ENCODE data around the gene VANGL1.
A peak's percentile ranks its signal among the peaks of the same experiment; 100 is the strongest.

The VANGL1 gene

DNA sequence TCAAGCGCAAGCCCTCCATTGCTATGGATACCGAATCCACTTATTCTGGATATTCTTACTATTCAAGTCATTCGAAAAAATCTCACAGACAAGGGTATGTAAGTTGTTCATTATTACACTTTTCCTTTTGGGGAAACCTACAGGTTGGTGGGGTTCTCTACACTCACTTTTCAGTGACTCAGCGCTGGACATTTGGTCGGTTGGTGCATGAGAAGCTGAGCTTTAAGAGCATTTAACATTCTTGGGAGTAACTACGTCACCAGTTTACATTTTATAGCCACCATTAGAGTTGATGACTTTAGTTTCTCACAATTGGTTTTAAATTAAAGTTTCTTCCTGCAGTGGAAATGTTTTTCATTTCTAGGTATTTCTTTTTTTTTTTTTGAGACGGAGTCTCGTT, 9.6 kb downstream of the VANGL1 start:
- Histone ChIP-seq H3K9ac (ENCODE audit: low read length) (no peak overlapping the region), H3K27ac (ENCODE audit: low read length, poor library complexity, severe bottlenecking) (no peak overlapping the region), H3K36me3 (ENCODE audit: control insufficient read depth in 1 of 2, insufficient read depth in 2 of 2, low read depth in 1 of 2, low read length in 2 of 2) (peaks cover 12 to 21% of the 10 kb centered on the region in 2 experiments), H2BK12ac (ENCODE audit: low read length in 2 of 2) (no peak overlapping the region), H3K4me2 (ENCODE audit: low read length, poor library complexity, severe bottlenecking) (no peak overlapping the region), H3K23ac (ENCODE audit: low read length in 2 of 2) (peak overlapping the region in 1 of 2 experiments; percentile 38), H4K91ac (ENCODE audit: low read length) (no peak overlapping the region), H3K18ac (ENCODE audit: low read depth in 1 of 2, low read length in 2 of 2) (no peak overlapping the region), H3K14ac (ENCODE audit: low read length in 2 of 2) (no peak overlapping the region), H2AFZ (ENCODE audit: low read depth, low read length) (no peak overlapping the region), H3K79me1 (replicated peaks; ENCODE audit: low read length, poor library complexity, severe bottlenecking) (peaks cover 48% of the 10 kb centered on the region), H3K4me3 (ENCODE audit: insufficient read depth in 1 of 2, low read depth in 1 of 2, low read length in 2 of 2) (no peak overlapping the region), H3K9me3 (ENCODE audit: control insufficient read depth, low read length) (no peaks in the 10 kb centered on the region), H2BK5ac (ENCODE audit: low read depth, low read length, poor library complexity, severe bottlenecking) (no peak overlapping the region), H2BK120ac (ENCODE audit: low read depth, low read length) (no peak overlapping the region), H2BK15ac (ENCODE audit: low read depth, poor library complexity, severe bottlenecking) (no peak overlapping the region), H3K4ac (ENCODE audit: low read depth in 1 of 2, low read length in 2 of 2) (no peak overlapping the region), H3K4me1 (ENCODE audit: control insufficient read depth, insufficient read depth, low read depth, low read length) (peaks cover 34% of the 10 kb centered on the region), H2AK5ac (ENCODE audit: low read length, severe bottlenecking) (no peak overlapping the region), H3K27me3 (ENCODE audit: control insufficient read depth in 1 of 2, insufficient read depth in 1 of 2, low read length in 2 of 2) (no peaks in the 10 kb centered on the region), H4K8ac (ENCODE audit: low read length) (no peak overlapping the region)
- DNase-seq, result no peak
- WGBS, result 92% methylated on average over 5 of the region's 8 CpGs

DNA sequence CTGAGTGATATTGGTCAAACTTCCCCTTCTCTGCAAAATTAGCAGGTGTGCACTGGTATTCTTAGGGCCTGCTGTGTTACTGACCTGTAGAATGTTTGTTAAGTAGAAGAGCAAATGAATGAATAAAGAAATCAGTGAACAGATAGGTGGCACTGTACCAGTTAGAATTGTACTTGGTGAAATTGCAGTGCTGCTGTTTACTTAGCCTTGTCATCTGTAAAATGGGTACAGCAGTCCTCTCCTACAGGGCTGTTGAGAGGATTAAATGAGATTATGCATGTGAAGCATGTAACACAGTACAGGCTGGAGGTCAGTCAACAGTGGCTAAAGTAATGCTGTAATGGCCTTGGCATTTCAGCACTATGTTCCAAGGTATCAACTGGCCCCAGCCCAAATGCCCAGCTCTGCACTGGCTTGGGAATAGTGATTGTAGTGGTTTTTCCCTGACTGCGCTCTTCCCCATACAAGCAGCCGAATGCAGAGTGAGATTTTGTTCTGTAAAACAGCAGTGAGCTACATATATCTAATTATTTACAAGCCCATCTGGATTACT, 10.5 kb downstream of the VANGL1 start:
- no peak overlapping the region for H2BK5ac ChIP-seq (ENCODE audit: low read depth, low read length, poor library complexity, severe bottlenecking)
- 100% methylated on average over 1 of the region's 2 CpGs for WGBS
- H2AFZ ChIP-seq (ENCODE audit: low read depth, low read length), result no peak overlapping the region
- H3K27ac ChIP-seq (ENCODE audit: low read length, poor library complexity, severe bottlenecking), result no peak overlapping the region
- no peak overlapping the region for H3K18ac ChIP-seq (ENCODE audit: low read depth in 1 of 2, low read length in 2 of 2)
- no peak overlapping the region for H3K23ac ChIP-seq (ENCODE audit: low read length in 2 of 2)
- no peak overlapping the region for H3K4ac ChIP-seq (ENCODE audit: low read depth in 1 of 2, low read length in 2 of 2)
- H3K27me3 ChIP-seq (ENCODE audit: control insufficient read depth in 1 of 2, insufficient read depth in 1 of 2, low read length in 2 of 2), result no peaks in the 10 kb centered on the region
- H4K91ac ChIP-seq (ENCODE audit: low read length), result no peak overlapping the region
- no peak overlapping the region for H3K4me3 ChIP-seq (ENCODE audit: insufficient read depth in 1 of 2, low read depth in 1 of 2, low read length in 2 of 2)
- peaks cover 12 to 21% of the 10 kb centered on the region in 2 experiments for H3K36me3 ChIP-seq (ENCODE audit: control insufficient read depth in 1 of 2, insufficient read depth in 2 of 2, low read depth in 1 of 2, low read length in 2 of 2)
- no peaks in the 10 kb centered on the region for H3K9me3 ChIP-seq (ENCODE audit: control insufficient read depth, low read length)
- H3K9ac ChIP-seq (ENCODE audit: low read length), result no peak overlapping the region
- no peak overlapping the region for H4K8ac ChIP-seq (ENCODE audit: low read length)
- no peak overlapping the region for H2BK120ac ChIP-seq (ENCODE audit: low read depth, low read length)
- DNase-seq, result no peak
- H3K14ac ChIP-seq (ENCODE audit: low read length in 2 of 2), result no peak overlapping the region
- peaks cover 31% of the 10 kb centered on the region for H3K4me1 ChIP-seq (ENCODE audit: control insufficient read depth, insufficient read depth, low read depth, low read length)
- H3K4me2 ChIP-seq (ENCODE audit: low read length, poor library complexity, severe bottlenecking), result no peak overlapping the region
- peaks cover 51% of the 10 kb centered on the region for H3K79me1 ChIP-seq (replicated peaks; ENCODE audit: low read length, poor library complexity, severe bottlenecking)
- H2BK15ac ChIP-seq (ENCODE audit: low read depth, poor library complexity, severe bottlenecking), result no peak overlapping the region
- no peak overlapping the region for H2BK12ac ChIP-seq (ENCODE audit: low read length in 2 of 2)
- H2AK5ac ChIP-seq (ENCODE audit: low read length, severe bottlenecking), result no peak overlapping the region

DNA sequence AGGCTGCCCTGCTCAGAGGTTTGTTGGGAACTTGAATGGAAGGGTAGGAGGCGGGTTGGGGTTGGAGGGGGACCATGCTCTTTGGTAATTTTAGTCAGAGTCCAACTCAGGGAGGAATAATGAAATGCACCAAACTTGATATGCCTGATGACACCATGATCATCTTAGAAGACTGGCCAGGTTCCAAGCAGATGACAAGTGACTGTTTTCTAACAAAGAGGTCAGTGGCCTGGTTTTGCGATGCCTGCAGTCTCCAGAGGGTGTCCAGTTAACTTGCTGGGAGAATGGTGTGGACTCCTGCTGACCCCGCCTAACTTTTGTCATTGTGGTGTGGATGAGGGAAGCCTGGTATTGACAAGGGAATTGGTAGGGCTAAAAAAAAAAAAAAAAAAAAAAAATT, 12.4 kb downstream of the VANGL1 start:
- H3K27ac ChIP-seq (ENCODE audit: low read length, poor library complexity, severe bottlenecking), result no peak overlapping the region
- no peak overlapping the region for H3K14ac ChIP-seq (ENCODE audit: low read length in 2 of 2)
- H3K18ac ChIP-seq (ENCODE audit: low read depth in 1 of 2, low read length in 2 of 2), result no peak overlapping the region
- H3K4ac ChIP-seq (ENCODE audit: low read depth in 1 of 2, low read length in 2 of 2), result no peak overlapping the region
- H2BK15ac ChIP-seq (ENCODE audit: low read depth, poor library complexity, severe bottlenecking), result no peak overlapping the region
- H3K9me3 ChIP-seq (ENCODE audit: control insufficient read depth, low read length), result no peaks in the 10 kb centered on the region
- H4K8ac ChIP-seq (ENCODE audit: low read length), result no peak overlapping the region
- no peaks in the 10 kb centered on the region for H3K27me3 ChIP-seq (ENCODE audit: control insufficient read depth in 1 of 2, insufficient read depth in 1 of 2, low read length in 2 of 2)
- peaks cover 56% of the 10 kb centered on the region for H3K79me1 ChIP-seq (replicated peaks; ENCODE audit: low read length, poor library complexity, severe bottlenecking)
- peak overlapping the region in 1 of 2 experiments; percentile 49 for H3K23ac ChIP-seq (ENCODE audit: low read length in 2 of 2)
- no peak overlapping the region for H2BK12ac ChIP-seq (ENCODE audit: low read length in 2 of 2)
- H2BK120ac ChIP-seq (ENCODE audit: low read depth, low read length), result no peak overlapping the region
- no peak overlapping the region for H3K4me3 ChIP-seq (ENCODE audit: insufficient read depth in 1 of 2, low read depth in 1 of 2, low read length in 2 of 2)
- no peak overlapping the region for H3K9ac ChIP-seq (ENCODE audit: low read length)
- WGBS, result 97% methylated on average over 3 of the region's 3 CpGs
- DNase-seq, result no peak
- H3K36me3 ChIP-seq (ENCODE audit: control insufficient read depth in 1 of 2, insufficient read depth in 2 of 2, low read depth in 1 of 2, low read length in 2 of 2), result peaks cover 15 to 32% of the 10 kb centered on the region in 2 experiments
- peaks cover 29% of the 10 kb centered on the region for H3K4me1 ChIP-seq (ENCODE audit: control insufficient read depth, insufficient read depth, low read depth, low read length)
- no peak overlapping the region for H2AK5ac ChIP-seq (ENCODE audit: low read length, severe bottlenecking)
- no peak overlapping the region for H3K4me2 ChIP-seq (ENCODE audit: low read length, poor library complexity, severe bottlenecking)
- H2AFZ ChIP-seq (ENCODE audit: low read depth, low read length), result no peak overlapping the region
- H2BK5ac ChIP-seq (ENCODE audit: low read depth, low read length, poor library complexity, severe bottlenecking), result no peak overlapping the region
- no peak overlapping the region for H4K91ac ChIP-seq (ENCODE audit: low read length)

DNA sequence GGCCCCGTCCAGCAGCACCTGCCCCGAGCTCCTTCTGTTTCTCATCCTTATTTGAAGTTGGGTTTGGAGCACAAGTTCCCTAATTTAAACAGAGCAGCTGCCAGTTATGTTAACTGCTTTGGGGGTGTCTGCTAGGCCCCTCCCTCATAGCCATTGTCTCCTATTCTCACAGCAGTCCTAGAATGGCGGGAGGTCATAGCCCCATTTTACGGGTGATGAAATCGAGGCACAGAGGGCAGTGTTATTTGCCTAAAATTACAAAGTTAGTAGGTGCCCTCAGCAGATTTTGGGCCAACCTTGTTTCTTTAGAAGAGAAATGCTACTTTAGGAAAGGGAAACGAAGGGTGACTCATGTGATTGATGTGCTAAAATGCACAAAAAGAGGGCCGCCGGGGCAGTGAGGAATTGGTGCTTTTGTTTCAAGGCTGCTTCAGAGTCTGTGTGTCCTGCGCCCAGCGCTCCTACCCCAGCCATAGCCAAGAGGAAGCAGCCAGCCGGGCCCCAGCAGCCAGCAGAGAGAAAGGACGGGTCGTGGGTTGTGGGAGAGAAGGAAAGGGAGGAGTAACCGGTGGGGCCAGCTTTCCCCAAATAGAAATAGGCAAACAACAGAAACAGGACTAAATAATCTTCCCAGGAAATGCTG, 13.0 kb downstream of the VANGL1 start:
- DNase-seq, result peak; percentile 42
- H3K23ac ChIP-seq (ENCODE audit: low read length in 2 of 2), result no peak overlapping the region
- H2BK15ac ChIP-seq (ENCODE audit: low read depth, poor library complexity, severe bottlenecking), result peak overlapping the region; percentile 70
- H2BK120ac ChIP-seq (ENCODE audit: low read depth, low read length), result peak overlapping the region; percentile 49
- H3K79me1 ChIP-seq (replicated peaks; ENCODE audit: low read length, poor library complexity, severe bottlenecking), result peaks cover 57% of the 10 kb centered on the region
- H3K4me3 ChIP-seq (ENCODE audit: insufficient read depth in 1 of 2, low read depth in 1 of 2, low read length in 2 of 2), result no peak overlapping the region
- no peak overlapping the region for H4K8ac ChIP-seq (ENCODE audit: low read length)
- peak overlapping the region; percentile 46 for H3K27ac ChIP-seq (ENCODE audit: low read length, poor library complexity, severe bottlenecking)
- H2BK12ac ChIP-seq (ENCODE audit: low read length in 2 of 2), result no peak overlapping the region
- H3K27me3 ChIP-seq (ENCODE audit: control insufficient read depth in 1 of 2, insufficient read depth in 1 of 2, low read length in 2 of 2), result no peaks in the 10 kb centered on the region
- H3K4me2 ChIP-seq (ENCODE audit: low read length, poor library complexity, severe bottlenecking), result peak overlapping the region; percentile 53
- H2AK5ac ChIP-seq (ENCODE audit: low read length, severe bottlenecking), result no peak overlapping the region
- no peak overlapping the region for H3K9ac ChIP-seq (ENCODE audit: low read length)
- peaks cover 23% of the 10 kb centered on the region for H3K4me1 ChIP-seq (ENCODE audit: control insufficient read depth, insufficient read depth, low read depth, low read length)
- peak overlapping the region; percentile 66 for H2BK5ac ChIP-seq (ENCODE audit: low read depth, low read length, poor library complexity, severe bottlenecking)
- peaks cover 16 to 36% of the 10 kb centered on the region in 2 experiments for H3K36me3 ChIP-seq (ENCODE audit: control insufficient read depth in 1 of 2, insufficient read depth in 2 of 2, low read depth in 1 of 2, low read length in 2 of 2)
- peak overlapping the region in 1 of 2 experiments; percentile 72 for H3K18ac ChIP-seq (ENCODE audit: low read depth in 1 of 2, low read length in 2 of 2)
- H3K14ac ChIP-seq (ENCODE audit: low read length in 2 of 2), result no peak overlapping the region
- no peak overlapping the region for H2AFZ ChIP-seq (ENCODE audit: low read depth, low read length)
- WGBS, result 48% methylated on average over 12 of the region's 14 CpGs
- no peak overlapping the region for H3K4ac ChIP-seq (ENCODE audit: low read depth in 1 of 2, low read length in 2 of 2)
- H3K9me3 ChIP-seq (ENCODE audit: control insufficient read depth, low read length), result no peaks in the 10 kb centered on the region
- H4K91ac ChIP-seq (ENCODE audit: low read length), result no peak overlapping the region

Data from mesenchymal stem cell (in vitro differentiated cells and primary cell).